ENCODE measurements around the gene CDAN1. TPM values are rescaled to one million over a fixed set of nuclear protein-coding genes. Genes with fewer than 3 reads are reported as not detected.
A peak's percentile ranks its signal among the peaks of the same experiment; 100 is the strongest.

CDAN1 gene
- total and polyA plus RNA-seq, 4 donors: 2.4 to 9.5 (median 7.1) TPM

DNA sequence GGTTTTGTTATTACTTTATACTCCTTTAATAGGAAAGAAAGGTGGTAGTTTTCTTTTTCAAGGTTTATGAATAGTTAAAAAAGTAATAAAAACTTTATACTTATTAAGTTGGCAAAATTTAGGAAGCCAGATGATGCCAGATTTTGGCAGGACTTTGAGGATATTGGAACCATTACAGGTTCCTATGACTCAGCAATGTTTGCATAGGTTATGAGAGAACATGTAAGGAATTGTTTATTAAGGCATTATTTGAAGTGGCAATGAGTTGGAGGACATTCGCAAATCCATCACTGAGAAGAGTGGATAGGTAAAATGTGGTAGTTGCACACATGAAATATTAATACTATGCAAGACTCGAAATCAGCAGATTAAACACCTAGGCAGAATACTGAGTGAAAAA, 29.9 kb downstream of the CDAN1 start:
- Histone ChIP-seq H3K4me1 (ENCODE audit: control insufficient read depth in 4 of 4, insufficient read depth in 4 of 4, low read length in 3 of 4) (peaks cover 0 to 2% (median 0%) of the 10 kb centered on the region in 4 donors), H3K27me3 (ENCODE audit: control insufficient read depth in 4 of 4, insufficient read depth in 4 of 4, low read length in 3 of 4) (no peaks in the 10 kb centered on the region), H3K9ac (ENCODE audit: low read depth in 1 of 2, low read length in 2 of 2) (no peak overlapping the region), H3K36me3 (ENCODE audit: control insufficient read depth in 4 of 4, insufficient read depth in 3 of 4, low read depth in 1 of 4, low read length in 3 of 4) (no peaks in the 10 kb centered on the region), H3K4me3 (ENCODE audit: low read depth in 1 of 3, low read length in 3 of 3) (no peak overlapping the region), H3K27ac (ENCODE audit: low read depth in 1 of 2, low read length in 2 of 2) (no peak overlapping the region), H3K9me3 (ENCODE audit: control insufficient read depth in 4 of 4, low read length in 3 of 4) (no peaks in the 10 kb centered on the region)
- TF ChIP-seq HNF4A (conservative IDR thresholded peaks at IDR 0.05) (no peak), JUND (IDR thresholded peaks at IDR 0.05) (peak in 1 of 2 donors; percentile 18), HNF4G (IDR thresholded peaks at IDR 0.05) (no peak)
- 74% methylated on average over 2 of the region's 2 CpGs for WGBS
- no peak for DNase-seq (ENCODE audit: low spot score)

DNA sequence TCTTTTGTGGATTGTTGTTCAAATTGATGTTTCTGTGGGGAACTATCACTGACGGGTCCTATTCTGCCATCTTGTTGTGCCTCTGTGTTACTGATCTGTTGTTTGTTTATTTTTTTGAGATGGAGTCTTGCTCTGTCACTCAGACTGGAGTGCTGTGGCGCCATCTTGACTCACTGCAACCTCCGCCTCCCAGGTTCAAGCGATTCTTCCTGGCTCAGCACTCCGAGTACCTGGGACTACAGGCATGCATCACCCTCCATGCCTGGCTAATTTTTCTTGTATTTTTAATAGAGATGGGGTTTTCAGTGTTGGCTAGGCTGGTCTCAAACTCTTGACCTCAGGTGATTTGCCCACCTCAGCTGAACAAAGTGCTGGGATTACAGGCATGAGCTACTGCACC, 31.6 kb downstream of the CDAN1 start:
- Histone ChIP-seq H3K9me3 (ENCODE audit: control insufficient read depth in 4 of 4, low read length in 3 of 4) (peaks cover 0 to 2% (median 0%) of the 10 kb centered on the region in 4 donors), H3K27me3 (ENCODE audit: control insufficient read depth in 4 of 4, insufficient read depth in 4 of 4, low read length in 3 of 4) (no peaks in the 10 kb centered on the region), H3K4me3 (ENCODE audit: low read depth in 1 of 3, low read length in 3 of 3) (no peak overlapping the region), H3K9ac (ENCODE audit: low read depth in 1 of 2, low read length in 2 of 2) (no peak overlapping the region), H3K4me1 (ENCODE audit: control insufficient read depth in 4 of 4, insufficient read depth in 4 of 4, low read length in 3 of 4) (peaks cover 0 to 2% (median 0%) of the 10 kb centered on the region in 4 donors), H3K27ac (ENCODE audit: low read depth in 1 of 2, low read length in 2 of 2) (no peak overlapping the region), H3K36me3 (ENCODE audit: control insufficient read depth in 4 of 4, insufficient read depth in 3 of 4, low read depth in 1 of 4, low read length in 3 of 4) (no peaks in the 10 kb centered on the region)
- 97% methylated on average over 5 of the region's 5 CpGs for WGBS
- TF ChIP-seq, protein P1, sequence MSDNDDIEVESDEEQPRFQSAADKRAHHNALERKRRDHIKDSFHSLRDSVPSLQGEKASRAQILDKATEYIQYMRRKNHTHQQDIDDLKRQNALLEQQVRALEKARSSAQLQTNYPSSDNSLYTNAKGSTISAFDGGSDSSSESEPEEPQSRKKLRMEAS (IDR thresholded peaks at IDR 0.05): no peak
- TF ChIP-seq TAF1 (conservative IDR thresholded peaks at IDR 0.05) (no peak), JUND (IDR thresholded peaks at IDR 0.05) (no peak), FOXA1 (IDR thresholded peaks at IDR 0.05) (no peak), EGR1 (IDR thresholded peaks at IDR 0.05; ENCODE audit: low read depth in 2 of 2) (no peak), YY1 (IDR thresholded peaks at IDR 0.05) (no peak), RXRA (IDR thresholded peaks at IDR 0.05) (no peak), NR2F2 (IDR thresholded peaks at IDR 0.05) (no peak), RAD21 (IDR thresholded peaks at IDR 0.05) (no peak), HNF4A (conservative IDR thresholded peaks at IDR 0.05) (no peak), GABPA (IDR thresholded peaks at IDR 0.05 in 1 of 2, conservative IDR thresholded peaks at IDR 0.05 in 1 of 2) (no peak), HNF4G (IDR thresholded peaks at IDR 0.05) (no peak), SP1 (IDR thresholded peaks at IDR 0.05) (no peak), FOXA2 (IDR thresholded peaks at IDR 0.05) (no peak)
- TF ChIP-seq, protein P2, sequence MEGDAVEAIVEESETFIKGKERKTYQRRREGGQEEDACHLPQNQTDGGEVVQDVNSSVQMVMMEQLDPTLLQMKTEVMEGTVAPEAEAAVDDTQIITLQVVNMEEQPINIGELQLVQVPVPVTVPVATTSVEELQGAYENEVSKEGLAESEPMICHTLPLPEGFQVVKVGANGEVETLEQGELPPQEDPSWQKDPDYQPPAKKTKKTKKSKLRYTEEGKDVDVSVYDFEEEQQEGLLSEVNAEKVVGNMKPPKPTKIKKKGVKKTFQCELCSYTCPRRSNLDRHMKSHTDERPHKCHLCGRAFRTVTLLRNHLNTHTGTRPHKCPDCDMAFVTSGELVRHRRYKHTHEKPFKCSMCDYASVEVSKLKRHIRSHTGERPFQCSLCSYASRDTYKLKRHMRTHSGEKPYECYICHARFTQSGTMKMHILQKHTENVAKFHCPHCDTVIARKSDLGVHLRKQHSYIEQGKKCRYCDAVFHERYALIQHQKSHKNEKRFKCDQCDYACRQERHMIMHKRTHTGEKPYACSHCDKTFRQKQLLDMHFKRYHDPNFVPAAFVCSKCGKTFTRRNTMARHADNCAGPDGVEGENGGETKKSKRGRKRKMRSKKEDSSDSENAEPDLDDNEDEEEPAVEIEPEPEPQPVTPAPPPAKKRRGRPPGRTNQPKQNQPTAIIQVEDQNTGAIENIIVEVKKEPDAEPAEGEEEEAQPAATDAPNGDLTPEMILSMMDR (IDR thresholded peaks at IDR 0.05; ENCODE audit: low read depth, low read length, missing input control): no peak
- TF ChIP-seq, protein P3, sequence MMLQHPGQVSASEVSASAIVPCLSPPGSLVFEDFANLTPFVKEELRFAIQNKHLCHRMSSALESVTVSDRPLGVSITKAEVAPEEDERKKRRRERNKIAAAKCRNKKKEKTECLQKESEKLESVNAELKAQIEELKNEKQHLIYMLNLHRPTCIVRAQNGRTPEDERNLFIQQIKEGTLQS (IDR thresholded peaks at IDR 0.05): no peak
- TF ChIP-seq, protein P4, sequence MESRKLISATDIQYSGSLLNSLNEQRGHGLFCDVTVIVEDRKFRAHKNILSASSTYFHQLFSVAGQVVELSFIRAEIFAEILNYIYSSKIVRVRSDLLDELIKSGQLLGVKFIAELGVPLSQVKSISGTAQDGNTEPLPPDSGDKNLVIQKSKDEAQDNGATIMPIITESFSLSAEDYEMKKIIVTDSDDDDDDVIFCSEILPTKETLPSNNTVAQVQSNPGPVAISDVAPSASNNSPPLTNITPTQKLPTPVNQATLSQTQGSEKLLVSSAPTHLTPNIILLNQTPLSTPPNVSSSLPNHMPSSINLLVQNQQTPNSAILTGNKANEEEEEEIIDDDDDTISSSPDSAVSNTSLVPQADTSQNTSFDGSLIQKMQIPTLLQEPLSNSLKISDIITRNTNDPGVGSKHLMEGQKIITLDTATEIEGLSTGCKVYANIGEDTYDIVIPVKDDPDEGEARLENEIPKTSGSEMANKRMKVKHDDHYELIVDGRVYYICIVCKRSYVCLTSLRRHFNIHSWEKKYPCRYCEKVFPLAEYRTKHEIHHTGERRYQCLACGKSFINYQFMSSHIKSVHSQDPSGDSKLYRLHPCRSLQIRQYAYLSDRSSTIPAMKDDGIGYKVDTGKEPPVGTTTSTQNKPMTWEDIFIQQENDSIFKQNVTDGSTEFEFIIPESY (IDR thresholded peaks at IDR 0.05): no peak
- TF ChIP-seq, protein P5, sequence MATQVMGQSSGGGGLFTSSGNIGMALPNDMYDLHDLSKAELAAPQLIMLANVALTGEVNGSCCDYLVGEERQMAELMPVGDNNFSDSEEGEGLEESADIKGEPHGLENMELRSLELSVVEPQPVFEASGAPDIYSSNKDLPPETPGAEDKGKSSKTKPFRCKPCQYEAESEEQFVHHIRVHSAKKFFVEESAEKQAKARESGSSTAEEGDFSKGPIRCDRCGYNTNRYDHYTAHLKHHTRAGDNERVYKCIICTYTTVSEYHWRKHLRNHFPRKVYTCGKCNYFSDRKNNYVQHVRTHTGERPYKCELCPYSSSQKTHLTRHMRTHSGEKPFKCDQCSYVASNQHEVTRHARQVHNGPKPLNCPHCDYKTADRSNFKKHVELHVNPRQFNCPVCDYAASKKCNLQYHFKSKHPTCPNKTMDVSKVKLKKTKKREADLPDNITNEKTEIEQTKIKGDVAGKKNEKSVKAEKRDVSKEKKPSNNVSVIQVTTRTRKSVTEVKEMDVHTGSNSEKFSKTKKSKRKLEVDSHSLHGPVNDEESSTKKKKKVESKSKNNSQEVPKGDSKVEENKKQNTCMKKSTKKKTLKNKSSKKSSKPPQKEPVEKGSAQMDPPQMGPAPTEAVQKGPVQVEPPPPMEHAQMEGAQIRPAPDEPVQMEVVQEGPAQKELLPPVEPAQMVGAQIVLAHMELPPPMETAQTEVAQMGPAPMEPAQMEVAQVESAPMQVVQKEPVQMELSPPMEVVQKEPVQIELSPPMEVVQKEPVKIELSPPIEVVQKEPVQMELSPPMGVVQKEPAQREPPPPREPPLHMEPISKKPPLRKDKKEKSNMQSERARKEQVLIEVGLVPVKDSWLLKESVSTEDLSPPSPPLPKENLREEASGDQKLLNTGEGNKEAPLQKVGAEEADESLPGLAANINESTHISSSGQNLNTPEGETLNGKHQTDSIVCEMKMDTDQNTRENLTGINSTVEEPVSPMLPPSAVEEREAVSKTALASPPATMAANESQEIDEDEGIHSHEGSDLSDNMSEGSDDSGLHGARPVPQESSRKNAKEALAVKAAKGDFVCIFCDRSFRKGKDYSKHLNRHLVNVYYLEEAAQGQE (IDR thresholded peaks at IDR 0.05): no peak
- DNase-seq (ENCODE audit: low spot score): no peak

Data from liver (tissue), 9 donors.